ENCODE measurements around the gene HOXB8.

HOXB8 gene

DNA sequence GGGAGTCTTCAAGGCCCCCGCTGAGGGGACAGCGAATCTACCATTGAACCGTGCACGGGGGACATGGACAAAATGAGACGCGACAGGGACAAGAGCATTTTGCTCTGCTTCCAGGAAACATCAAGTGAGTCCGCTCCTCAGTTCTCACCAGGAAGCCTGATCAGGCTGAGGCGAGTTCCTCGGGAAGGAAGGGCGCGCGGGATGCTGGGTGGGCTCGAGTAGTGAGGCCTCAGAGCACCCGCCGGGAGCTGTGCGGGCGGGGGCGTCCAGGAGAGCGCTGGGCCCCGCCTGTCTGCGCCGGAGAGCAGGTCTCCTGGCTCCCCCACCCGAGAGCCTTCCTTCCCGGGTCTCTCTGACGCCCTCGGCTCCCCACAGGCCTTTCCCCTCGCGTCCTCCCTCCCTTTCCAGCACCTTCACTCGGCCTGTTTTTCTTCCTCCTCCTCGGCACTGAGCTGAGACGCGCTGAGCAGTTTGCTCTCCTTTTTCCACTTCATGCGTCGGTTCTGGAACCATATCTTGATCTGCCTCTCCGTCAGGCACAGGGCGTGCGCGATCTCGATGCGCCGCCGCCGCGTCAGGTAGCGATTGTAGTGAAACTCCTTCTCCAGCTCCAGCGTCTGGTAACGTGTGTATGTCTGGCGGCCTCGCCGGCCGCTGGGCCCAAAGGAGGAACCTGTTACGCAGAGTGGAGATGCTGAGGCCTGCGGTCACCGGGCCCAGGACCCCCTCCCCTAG lies 18.9 kb downstream of the HOXB8 start:
- DNase-seq: no peak

DNA sequence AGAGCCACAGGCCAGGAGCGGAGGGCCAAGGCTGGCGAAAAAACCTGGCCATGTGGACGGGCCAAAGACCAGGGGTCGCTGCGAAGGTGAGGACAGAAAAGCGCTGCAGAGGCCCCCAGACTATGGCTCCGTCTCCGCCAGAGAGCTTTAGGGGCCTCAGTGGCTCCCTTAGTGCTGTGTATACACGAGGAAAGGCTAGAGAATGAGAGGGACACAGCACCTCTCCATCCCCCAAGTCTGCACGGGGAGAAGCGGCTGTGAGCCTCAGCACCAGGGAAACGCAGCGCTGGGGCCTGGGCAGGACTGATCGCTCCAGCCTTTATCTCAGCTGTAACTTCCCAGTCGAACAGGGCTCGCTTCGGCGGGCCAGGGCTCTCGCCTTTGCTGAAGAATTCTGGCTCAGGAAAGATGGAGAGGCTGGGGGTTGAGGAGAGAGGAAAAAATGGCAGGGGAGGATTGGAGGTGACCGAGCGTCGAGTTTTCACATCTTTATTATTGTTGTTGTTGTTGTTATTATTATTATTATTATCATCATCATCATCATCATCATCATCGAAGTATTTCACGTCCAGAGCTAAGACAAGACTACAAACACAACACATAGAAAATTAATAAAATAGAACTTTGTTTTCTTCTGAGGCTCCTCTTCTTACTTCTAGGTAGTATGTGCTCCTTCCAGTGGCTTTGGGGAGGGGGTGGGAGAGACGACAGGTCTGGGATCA lies 19.7 kb downstream of the HOXB8 start:
- no peak for DNase-seq

DNA sequence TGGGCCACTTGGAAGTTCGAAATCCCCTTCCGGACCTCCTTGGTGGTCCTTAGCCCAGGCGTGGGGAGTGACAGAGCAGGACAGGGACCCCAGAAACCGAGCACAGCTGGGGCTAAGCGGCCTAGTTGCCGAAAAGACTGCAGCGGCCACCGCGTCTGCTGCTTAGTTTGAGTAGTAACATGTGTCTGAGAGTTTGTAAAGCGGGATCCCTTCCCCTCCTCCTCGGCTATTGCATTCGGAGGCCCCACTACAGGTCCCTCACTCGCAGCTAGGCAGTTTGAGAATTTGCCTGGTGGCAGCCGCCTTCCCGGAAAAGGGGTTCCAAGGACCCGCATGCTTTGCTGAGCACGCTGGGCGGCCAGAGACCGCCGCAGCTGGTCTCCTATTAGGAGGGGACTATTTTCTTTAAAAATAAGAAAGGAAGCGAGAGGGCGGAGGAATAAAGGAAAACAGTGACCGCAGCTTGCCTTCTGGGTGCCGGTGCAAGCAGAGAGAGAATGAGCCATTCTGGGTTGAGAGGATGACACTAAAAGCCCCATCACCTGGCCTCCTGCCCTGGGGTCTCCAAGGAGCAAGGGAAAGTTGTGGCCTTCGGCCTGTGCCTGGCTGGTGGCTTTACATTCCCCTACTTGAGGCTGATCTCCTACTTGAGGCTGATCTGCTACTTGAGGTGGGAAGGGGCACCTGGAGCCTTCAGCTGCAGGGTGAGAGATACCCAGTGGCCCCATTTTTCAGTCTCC lies 20.4 kb downstream of the HOXB8 start:
- no peak for DNase-seq

DNA sequence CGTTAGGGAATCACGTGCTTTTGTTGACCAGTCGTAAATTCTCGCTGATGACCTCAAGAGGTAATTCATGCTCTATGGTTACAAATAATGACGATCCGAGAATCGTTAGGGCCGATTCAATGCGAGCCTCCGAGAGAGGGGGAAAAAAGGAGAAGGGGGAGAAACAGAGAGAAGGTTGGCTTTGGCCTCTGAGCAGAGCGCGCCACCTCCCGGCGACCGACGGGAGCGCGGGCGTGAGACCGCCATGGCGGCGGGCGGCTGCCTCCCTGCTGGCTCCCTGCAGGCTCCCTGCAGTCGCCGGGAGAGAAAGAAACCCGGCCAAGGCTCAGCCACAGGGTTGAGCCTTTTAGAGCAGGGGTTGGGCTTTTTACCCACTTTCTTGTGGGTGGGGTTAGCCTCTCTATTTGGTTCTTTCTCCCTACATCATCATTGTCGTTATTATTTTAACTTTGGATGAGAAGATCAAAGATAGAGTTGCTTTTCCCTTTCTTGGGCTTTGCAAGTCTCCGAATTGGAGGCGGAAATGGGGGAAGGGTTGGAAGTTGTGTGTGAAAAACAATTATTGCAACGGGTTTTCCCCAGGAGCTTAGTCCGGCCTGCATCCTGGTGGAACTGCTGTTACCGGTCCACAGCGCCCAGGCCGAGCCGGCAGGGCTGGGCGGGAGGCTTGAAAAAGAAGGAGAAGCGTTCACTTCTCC lies 21.1 kb downstream of the HOXB8 start:
- peak; percentile 44 for DNase-seq

DNA sequence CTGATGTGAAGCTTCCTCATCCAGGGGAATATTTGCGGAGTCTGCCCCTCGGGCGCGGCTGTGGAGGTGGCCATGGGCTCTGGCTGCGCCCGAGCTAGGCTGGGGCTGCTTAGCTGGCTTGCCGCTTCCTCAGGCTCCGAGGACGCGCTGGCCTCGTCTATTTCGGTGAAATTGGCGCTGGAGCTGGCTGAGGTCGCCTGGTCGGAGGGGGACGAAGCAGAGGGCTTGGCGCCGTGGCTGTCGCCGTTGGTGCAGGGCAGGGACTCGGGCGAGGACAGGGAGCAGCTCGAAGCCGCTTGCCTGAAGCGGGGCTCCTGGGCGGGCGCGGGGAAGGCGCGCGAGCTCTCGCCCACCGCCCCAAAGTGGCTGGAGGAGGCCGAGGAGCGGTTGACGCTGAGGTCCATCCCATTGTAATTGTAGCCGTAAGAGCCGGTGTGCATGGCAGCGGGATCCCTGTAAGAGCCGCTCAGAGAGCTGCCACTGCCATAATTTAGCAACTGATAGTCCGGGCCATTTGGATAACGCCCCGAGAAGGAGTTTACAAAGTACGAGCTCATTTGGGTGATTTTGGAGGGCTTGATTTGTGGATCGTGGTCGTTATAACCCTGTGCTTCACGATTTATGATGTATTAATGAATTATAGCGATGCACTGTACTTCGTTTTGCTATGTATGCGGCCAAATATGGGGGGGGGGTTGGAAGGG lies 21.8 kb downstream of the HOXB8 start, which contains the start of gene HOXB5:
Gene HOXB5 (minus strand): TSS at position 654 of the 704 bp plus-strand sequence. CDS start 97 bp downstream, at position 557.
- no peak for DNase-seq

DNA sequence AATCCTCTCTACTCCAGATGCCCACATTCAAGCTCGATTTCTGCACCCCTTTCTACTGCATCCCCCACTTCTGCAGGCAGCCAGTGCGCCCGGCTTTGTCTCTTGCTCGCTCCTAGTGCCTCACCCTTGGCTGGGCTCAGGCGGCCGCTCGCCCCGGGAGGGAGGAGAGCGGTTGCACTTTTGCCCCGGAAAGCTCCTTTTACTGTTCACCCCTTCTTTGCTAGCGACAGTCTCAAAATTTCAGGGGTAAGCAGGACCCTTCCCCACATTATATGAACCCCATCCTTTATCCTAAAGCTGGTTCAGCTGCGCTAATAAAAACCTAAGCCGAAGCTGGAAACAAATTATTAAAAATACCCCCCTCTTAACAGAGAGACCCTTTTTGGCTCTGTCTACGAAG lies 22.5 kb downstream of the HOXB8 start:
- no peak for DNase-seq

DNA sequence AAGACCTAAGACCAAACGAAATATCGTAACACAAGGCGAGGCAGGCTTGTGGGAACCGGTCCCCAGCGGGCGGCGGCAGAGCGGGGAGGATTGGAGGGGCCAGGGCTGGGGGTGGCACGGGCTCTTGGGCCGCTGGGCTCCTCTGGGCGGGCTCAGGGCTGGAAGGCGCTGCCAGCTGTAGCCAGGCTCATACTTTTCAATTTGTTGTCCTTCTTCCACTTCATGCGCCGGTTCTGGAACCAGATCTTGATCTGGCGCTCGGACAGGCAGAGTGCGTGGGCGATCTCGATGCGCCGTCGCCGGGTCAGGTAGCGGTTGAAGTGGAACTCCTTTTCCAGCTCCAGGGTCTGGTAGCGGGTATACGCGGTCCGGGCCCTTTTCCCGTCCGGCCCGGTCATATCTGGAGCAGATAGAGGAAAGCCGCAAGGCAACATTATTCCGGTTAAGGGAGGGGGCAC lies 23.0 kb downstream of the HOXB8 start:
- DNase-seq: no peak

DNA sequence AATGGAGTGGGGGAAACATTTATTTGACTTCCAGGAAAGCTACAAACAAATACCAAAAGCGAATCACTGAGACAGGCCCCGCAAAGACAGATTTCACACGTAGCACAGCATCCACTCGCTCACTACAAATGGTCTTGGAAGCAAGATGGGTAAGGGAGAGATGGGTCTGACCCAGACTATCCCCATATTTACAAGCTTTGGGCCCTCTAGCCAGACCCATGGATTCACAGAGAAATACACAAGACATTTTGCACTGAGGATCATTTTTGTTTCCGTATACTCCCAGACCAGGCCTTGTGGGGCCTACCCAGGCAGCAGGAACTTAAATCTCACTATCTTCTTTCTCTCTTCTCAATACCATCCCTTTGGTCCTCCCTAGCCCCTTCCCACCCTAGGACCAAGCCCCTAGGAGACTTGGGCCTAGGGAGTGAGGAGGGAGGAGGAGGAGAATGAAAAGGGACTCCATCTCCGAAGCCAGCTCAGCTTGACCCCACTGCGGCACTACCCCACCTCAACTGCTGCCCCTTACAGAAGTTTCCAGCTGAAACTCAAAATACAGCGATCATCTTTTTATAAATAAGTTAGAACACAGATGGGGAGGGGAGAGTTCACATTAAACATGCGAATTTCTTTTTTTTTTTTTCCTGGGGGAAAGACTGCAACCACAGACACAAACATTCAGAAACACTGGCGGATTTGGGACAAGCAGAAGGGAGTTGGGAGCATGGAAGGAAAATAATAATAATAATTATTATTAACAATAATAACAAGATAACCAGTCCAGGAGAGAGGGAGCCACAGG lies 23.6 kb downstream of the HOXB8 start:
- DNase-seq: no peak

DNA sequence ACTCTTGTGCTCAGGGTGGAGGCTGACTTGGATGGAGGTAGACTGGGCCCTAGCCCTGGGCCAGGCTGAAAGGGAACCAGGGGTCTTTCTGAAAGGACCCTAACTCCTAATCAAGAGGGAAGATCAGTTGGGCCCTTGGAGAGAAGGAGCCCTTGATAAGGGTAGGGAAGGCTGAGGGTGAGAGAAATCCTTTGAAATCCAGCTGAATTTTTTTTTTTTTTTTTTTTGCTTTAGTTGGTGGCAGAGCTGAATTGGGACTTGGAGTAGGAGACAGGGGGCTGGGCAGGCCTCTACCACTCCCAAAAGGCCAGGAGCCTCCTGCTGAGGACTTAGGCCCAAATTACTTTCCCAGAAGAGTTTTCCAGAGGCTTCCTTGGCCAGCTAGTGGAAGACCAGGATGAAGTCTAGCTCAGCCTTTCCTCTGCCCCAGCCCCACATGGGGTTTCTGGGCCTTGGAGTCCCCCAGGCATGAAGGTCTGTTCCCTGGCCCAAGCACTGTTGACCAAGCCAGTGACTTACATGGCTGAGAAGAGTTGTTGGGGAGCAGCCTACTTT lies 24.4 kb downstream of the HOXB8 start:
- no peak for DNase-seq

DNA sequence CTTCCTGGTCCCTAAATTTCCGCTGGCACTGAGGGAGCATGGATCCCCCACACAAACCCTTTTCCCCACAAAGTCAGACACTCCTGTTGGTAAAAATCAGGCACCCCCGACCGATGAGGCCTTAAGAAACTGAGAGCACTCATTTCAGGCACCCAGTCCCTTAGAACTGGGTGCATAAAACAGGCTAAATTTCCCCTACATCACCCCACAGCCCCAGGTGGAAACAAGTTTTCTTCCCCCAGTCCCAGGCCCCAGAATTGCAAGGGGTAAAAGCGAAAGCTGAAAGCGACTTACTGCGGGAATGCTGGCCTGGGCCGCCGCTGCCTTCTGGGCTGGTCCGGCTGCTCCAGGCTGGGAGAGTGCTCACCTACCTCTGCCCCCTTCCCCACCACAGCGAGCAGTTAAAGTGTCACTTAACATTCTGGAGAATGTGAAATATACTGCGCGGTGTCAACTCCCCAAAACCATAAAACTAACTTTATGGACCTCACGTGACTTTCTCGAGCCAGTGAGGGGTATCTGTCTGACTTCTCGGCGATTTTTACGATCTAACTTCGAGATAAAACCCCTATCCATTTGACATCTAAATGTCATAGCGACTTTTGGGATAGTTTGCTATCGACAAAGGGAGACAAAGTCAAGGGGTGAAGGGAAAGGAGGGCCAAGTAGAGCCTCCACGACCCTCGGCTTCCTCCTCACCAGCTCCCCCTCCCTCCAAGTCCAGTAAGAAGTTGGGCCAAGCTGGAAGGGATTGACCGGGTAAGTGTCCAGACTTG lies 25.1 kb downstream of the HOXB8 start, which contains the start of gene HOXB3:
Gene HOXB3 (minus strand): TSS at position 411 of the 776 bp plus-strand sequence. CDS start 37,767 bp downstream, outside the sequence.
- no peak for DNase-seq

DNA sequence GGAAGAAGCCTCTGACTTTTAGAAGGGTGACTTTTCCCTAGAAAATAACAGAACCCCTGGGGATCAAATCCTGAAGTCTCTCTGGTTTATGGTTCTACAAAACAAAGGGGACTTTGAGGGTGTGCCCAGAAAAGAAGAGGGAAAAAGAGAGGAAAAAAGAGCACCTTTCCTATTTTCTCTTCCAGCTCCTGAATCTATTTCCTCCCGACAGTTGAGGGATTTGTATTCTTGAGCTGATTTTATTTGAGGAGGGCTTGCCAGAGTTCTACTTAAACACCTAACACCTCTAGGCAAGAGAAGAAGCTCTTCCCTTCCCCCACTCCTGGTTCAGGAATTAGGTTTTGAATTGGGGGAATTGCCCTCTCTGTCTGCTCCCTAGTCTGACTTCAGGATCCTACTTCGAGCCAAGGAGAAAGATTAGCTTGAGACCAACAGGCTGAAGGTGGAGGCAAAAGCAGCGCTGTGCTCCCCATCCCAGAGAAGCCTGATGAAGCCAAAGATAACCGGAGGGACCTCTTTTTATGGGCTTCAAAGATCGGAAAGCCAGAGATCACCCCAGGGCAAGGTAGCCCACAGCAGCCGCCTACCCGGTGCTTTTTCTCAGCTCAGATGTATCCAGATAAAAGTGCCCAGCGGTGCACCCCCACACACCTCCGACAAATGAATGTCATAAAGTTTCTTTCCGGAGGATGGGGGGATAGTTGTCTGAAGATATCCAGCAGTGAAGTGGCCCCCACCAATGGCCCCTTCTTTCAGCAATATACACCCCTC lies 25.8 kb downstream of the HOXB8 start:
- no peak for DNase-seq

DNA sequence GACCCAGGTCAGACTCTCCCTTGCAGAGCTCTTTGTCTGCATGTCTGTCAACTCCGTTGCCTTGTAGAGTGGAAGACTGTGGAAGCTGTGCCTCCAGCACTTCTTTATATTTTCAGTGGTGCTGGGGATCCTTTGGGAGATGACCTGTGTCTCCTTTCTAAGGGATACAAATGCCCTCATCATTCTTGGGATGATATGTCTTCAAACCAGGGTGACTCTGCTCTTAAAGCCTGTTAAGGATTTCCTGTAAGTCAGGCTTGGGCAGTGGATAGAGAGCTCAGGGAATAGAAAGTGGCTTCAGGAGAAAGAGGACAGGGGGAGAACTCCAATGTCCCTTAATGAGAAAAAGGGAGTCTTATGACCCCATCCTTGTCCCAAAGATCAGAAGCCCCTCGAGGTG lies 26.6 kb downstream of the HOXB8 start:
- DNase-seq: no peak

DNA sequence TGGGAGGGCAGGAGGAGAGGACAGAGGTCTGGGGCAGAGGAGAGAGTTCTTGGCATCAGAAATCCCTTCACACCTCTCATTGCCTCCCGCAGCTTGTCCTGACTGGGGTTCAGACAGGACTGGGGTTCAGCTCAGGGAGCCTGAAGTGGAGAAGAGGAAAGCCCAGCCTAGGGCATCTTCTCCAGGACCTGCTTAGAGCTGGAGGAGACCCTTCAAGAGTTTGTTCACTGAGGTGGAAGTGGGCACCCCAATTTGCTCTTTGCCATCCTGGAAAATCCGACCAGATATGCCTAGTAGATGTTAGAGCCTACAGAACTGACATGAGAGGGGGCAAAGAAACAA lies 27.0 kb downstream of the HOXB8 start:
- DNase-seq: no peak

DNA sequence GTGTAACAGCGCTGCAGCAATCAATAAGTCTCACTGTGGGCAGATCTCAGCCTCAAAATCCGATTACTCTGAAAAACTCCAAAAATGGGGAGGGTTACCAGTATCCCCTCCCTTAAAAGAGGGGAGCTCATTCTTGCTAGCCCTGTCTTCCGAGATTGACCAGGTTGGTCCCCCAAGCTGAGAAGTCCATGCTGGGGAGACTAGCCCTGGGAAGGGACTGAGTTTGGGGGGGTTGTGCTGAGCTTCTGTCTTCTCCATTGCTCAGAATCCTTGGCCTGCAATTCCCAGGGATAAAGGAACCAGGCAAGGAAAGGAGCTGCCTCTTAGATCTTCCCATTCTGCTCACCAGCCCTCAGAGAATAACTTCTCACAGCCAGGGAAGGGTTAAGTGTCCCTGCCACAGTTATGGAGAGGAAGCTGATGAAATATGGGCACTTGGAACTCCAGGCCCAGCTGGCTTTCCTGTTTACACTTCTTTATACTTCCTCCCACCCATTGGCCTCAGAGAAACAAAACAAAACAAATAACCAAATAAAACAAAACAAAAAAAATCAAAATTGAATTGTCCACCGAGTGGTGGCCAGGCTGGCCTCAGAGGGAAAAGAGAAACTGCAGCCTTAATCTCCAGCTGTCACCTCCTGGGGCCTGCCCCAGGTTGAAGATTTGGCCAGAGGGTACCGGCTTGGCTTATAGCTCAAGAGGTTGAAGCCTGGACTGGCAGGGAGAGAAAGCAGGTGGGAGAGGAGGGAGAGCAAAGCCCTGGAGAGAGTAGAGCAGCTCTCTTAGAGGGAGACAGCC lies 27.6 kb downstream of the HOXB8 start:
- no peak for DNase-seq

DNA sequence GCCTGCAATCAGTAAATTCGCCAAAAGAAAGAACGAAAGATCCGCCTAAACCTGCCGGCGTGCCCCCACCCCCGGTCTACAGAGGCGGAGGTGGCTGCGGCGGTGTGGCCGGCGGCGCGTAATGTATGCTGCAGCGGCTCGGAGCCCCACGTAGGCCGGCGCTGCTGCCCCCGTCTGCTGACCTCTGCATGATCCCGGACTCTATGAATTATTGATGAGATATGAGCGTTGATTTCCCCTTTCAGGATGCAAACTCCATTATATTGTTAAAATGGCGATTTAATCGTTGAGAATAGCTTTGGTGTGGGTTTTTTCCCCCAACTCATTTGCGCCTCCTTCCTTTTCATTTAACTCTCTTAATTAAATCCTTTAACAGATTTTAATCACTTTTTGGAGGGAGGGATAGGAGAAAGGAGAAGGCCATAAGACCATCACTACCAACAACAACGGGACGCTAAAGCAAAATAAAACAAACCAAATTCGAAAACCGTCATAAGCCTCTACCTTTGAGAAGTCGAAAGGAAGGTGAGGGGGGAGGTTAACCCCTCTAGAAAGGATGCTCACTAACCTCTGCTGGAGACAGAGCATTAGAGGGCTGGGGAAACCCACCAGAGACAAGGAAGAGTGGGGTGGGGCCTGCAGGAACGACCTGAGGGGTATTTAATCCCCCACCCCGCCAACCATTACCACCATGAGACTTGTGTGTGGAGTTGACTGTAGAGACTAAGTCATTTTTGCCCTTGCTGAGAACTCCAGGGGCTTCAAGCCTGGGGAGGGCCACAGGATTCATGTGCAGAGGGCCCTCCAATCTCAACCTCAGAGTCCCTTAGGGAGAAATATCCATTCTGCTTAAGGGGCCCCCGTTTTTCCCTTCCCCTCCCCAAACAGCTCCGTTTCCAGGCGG lies 28.5 kb downstream of the HOXB8 start:
- no peak for DNase-seq

DNA sequence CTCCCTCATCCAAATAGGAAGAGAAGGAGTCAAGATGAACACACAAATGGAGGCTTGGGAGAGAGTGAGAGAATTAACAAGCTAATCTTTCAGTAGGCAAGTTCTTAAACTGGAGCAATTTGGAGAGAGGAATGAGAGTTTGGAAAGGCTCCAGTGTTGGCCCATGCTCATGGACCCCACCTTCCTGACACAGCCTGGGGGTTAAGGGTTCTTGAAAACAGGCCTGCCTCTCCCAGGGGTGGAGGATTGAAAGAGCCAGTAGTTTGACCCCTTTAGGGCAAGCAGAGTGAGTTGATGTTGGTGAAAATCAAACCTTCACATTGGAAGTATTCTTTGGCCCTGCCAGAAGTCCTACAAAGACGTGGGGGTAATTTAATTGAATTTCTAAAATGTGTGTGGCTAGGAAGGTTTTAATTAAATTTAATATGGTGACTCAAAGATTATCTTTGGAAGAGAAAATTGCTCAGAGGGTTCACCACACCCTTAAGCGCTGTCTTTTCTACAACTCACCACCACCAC lies 30.8 kb downstream of the HOXB8 start:
- DNase-seq: no peak

DNA sequence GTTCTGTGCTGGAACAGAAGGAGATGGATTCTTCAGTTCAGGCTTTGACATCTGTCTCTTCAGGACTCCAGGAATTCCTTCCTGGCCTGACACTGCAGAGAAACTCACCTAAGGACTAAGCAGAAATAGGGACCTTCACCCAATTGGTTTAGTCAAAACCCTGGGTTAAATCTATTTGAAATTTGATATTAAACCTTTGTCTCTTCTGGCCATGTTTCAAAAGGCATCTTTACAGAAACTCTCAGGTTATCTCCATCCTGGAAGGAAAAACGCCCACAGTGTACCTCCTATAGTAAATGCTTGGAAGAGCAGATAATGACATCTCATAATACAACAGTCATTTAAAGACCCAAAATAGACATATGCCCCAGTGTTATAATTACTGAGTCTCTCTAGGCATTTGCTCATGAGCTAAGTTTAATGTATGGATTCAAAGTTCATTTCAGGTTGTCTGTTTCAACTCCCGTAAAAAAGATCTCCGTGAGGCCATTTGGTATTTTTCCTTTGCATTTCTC lies 31.3 kb downstream of the HOXB8 start:
- no peak for DNase-seq

Data from KG1 (cell line).